ENCODE results near the gene STK39. TPM values are rescaled to one million over a fixed set of nuclear protein-coding genes. Genes with fewer than 3 reads are reported as not detected.

STK39 gene
- total RNA-seq, 3 donors from 2014 or later: 36.4 to 57.5 (median 52.5) TPM

GRCh38 chr2:167945660-167946368 is 301.6 kb downstream of the STK39 start:
- intact Hi-C loops (cut with DNase I, micrococcal nuclease): no loop called here
- ATAC-seq: no peak
- peak in 1 of 3 donors; percentile 9 for DNase-seq
- TF ChIP-seq, protein P1, sequence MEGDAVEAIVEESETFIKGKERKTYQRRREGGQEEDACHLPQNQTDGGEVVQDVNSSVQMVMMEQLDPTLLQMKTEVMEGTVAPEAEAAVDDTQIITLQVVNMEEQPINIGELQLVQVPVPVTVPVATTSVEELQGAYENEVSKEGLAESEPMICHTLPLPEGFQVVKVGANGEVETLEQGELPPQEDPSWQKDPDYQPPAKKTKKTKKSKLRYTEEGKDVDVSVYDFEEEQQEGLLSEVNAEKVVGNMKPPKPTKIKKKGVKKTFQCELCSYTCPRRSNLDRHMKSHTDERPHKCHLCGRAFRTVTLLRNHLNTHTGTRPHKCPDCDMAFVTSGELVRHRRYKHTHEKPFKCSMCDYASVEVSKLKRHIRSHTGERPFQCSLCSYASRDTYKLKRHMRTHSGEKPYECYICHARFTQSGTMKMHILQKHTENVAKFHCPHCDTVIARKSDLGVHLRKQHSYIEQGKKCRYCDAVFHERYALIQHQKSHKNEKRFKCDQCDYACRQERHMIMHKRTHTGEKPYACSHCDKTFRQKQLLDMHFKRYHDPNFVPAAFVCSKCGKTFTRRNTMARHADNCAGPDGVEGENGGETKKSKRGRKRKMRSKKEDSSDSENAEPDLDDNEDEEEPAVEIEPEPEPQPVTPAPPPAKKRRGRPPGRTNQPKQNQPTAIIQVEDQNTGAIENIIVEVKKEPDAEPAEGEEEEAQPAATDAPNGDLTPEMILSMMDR (IDR thresholded peaks at IDR 0.05): no peak
- Histone ChIP-seq H3K9me3 (no peaks in the 10 kb centered on the region), H3K4me1 (ENCODE audit: low read depth) (no peaks in the 10 kb centered on the region), H3K36me3 (ENCODE audit: low read depth) (no peaks in the 10 kb centered on the region), H3K4me3 (no peak overlapping the region)

DNA sequence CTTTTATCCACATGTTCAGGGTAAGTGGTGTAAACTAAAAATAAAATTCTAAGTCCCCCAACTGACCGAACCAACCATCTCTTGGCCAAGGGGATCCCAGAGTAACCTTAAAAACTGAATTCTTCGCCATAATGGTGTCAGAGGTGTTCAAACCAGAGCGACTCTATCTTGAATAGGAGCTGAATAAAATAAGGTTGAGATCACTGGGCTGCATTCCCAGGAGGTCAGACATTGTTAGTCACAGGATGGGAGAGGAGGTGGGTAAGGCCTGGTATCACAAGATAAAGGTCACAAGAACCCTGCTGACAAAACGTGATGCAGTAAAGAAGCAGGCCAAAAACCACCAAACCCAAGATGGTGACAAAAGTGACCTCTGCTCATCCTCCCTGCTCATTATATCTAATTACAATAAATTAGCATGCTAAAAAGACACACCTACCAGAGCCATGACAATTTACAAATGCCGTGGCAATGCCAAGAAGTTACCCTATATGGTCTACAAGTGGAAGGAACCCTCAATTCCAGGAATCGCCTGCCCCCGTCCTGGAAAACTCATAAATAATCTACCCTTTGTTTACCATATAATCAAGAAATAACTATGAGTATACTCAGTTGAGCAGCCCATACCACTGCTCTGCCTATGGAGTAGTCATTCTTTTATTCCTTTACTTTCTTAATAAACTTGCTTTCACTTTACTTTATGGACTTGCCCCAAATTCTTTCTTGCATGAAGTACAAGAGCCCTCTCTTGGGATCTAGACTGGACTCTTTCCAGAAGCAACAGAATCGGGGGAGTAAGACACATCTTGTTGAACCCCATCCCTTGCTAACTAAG is 302.4 kb downstream of the STK39 start:
- intact Hi-C loops (cut with DNase I, micrococcal nuclease): no loop called here
- TF ChIP-seq, protein P1 (IDR thresholded peaks at IDR 0.05): no peak
- Histone ChIP-seq H3K4me3 (no peak overlapping the region), H3K4me1 (ENCODE audit: low read depth) (no peaks in the 10 kb centered on the region), H3K36me3 (ENCODE audit: low read depth) (no peaks in the 10 kb centered on the region), H3K9me3 (no peaks in the 10 kb centered on the region)
- DNase-seq (no peak), ATAC-seq (no peak)

- ATAC-seq: no peak
- intact Hi-C loops (cut with DNase I, micrococcal nuclease): no loop called here
- TF ChIP-seq, protein P1 (IDR thresholded peaks at IDR 0.05): no peak
- Histone ChIP-seq H3K9me3 (no peaks in the 10 kb centered on the region), H3K4me1 (ENCODE audit: low read depth) (no peaks in the 10 kb centered on the region), H3K36me3 (ENCODE audit: low read depth) (no peaks in the 10 kb centered on the region), H3K4me3 (no peak overlapping the region)
- no peak for DNase-seq
Observed at GRCh38 chr2:167943897-167944296, 303.5 kb downstream of the STK39 start.

- ATAC-seq (no peak), DNase-seq (no peak)
- TF ChIP-seq, protein P1 (IDR thresholded peaks at IDR 0.05): no peak
- no peak overlapping the region for H3K4me3 ChIP-seq
- intact Hi-C loops (cut with DNase I, micrococcal nuclease): no loop called here
- H3K4me1 ChIP-seq (ENCODE audit: low read depth): no peaks in the 10 kb centered on the region
- no peaks in the 10 kb centered on the region for H3K9me3 ChIP-seq
- no peaks in the 10 kb centered on the region for H3K36me3 ChIP-seq (ENCODE audit: low read depth)
Observed at GRCh38 chr2:167943368-167943767, 304.0 kb downstream of the STK39 start.

DNA sequence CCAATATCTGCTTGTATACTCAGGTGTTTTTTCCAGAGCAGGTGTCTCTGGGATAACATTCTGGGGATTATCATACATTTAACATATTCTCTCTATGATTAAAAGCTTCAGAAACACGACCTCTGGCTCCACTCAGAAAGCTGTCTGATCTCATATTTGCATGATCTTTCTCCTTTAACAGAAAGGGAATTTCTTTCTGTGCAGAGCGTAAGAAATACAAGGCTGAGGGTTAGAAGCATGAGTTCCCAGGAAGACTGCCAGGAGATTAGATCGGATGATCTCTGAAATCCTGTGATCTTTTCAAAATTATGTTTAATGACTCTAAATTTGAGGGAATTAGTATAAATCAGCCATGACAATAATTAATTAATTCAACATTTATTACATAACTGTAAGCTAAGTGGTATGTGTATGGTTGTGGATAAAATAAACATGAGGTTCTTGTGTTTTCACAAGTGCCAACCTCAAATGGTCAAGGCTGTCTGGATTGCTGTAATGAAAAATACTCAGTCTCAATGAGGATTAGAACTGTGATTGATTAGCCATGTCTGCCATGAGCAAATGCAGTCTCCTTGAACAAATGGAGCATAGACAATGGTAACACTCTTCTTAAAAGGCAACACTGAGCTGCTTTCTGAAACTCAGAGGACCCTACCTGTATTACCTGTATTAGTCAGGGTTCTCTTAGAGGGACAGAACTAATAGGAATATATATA is 304.9 kb downstream of the STK39 start:
- Histone ChIP-seq H3K4me1 (ENCODE audit: low read depth) (no peaks in the 10 kb centered on the region), H3K4me3 (no peak overlapping the region), H3K9me3 (no peaks in the 10 kb centered on the region), H3K36me3 (ENCODE audit: low read depth) (no peaks in the 10 kb centered on the region)
- intact Hi-C loops (cut with DNase I, micrococcal nuclease): no loop called here
- TF ChIP-seq, protein P1 (IDR thresholded peaks at IDR 0.05): no peak
- ATAC-seq (no peak), DNase-seq (no peak)

Data from mucosa of descending colon (tissue), 3 donors.